Left lobe of liver (tissue), 2 donors: ENCODE data around the gene CD36. TPM values are rescaled to one million over a fixed set of nuclear protein-coding genes. Genes with fewer than 3 reads are reported as not detected.
A peak's percentile ranks its signal among the peaks of the same experiment; 100 is the strongest.

Experiments used
- ATAC-seq: fragments of 200-7000 bp; cut with Tn5 transposase; one replicate; pipeline ENCODE4 v1.9.1; 2020; ENCODE audit warnings: mild to moderate bottlenecking, moderate library complexity
- DNase-seq: peaks from one replicate; pipeline ENCODE4 v3.0.0-alpha.2; 2020; ENCODE audit warnings: low spot score
- total RNA-seq: library from RNA; stranded (reverse); gene quantifications from one replicate; pipeline ENCODE4 v1.2.1, GENCODE V29; 2021
- donor health status: DM: no; HTN: no; CAD: no; lungs with moderate emphysema.
- donor health status: DM: no; HTN: yes; CAD: no.

Gene CD36
- 16.3 TPM for total RNA-seq

GRCh38 chr7:80637911-80638765 is at the start of gene CD36:
Gene CD36, plus strand, starts transcription at chr7:80638642. Its CDS starts 8,099 bp downstream, at chr7:80646741.
- ATAC-seq (peak; percentile 59), DNase-seq (no peak)

GRCh38 chr7:80589631-80590030 is 48.8 kb upstream of the CD36 start:
- no peak for ATAC-seq
- DNase-seq = no peak

- DNase-seq (no peak), ATAC-seq (no peak)
These were observed 46.8 kb upstream of the CD36 start for GRCh38 chr7:80591654-80592053.

DNA sequence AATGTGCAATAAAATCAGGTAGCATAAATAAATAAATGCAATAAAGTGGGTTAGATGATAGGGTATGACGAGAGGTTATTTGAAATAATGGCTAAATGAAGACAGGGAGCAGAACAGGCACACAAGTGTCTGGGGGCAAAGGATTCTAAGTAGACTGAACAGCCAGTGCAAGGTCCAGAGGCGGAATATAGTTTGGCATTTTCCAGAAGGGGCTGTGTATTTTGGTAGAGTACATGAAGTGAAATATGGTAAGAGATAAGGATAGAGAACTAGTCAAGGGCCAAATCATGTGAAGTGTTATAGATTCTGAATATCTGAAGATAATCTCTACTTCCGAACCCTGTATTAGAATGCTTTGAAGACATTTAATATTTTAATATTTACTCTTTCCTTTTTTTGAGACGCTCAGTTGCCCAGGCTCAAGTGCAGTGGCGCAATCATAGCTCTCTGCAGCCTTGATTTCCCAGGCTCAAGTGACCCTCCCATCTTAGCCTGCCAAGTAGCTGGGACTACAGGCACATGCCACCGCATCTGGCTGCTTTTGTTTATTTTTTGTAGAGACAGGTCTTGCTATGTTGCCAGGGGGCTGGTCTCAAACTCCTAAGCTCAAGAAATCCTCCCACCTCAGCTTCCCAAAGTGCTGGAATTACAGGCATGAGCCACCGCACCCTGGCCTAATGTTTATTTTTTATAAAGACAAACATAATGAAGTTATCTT is 44.4 kb upstream of the CD36 start:
- ATAC-seq (no peak), DNase-seq (no peak)

DNA sequence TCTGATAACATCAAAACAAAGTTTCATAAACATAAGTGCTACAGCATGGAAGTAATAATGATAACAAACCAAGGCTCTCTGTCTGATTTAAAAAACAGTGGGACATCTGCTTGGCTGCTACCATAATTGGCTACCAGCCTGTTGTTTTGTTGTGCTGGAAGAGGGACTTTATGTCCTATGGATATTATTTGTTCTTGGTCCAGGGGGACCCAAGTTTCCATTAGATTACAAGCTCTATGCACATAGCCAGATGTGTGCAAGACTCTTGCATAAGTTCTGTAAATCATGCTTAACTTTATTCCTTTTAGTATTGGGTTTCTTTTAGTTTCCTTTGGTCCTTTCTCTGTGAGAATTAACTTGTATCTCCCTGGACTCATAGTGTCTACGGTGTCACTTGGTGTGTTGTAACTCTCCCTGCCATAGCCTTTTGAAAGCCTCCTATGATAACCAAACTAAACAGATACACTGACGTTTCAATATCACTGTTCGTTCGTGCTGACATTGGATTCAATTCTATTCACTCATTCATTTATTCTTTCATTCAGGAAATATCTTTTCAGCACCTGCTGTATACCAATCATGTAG is 41.4 kb upstream of the CD36 start:
- DNase-seq (no peak), ATAC-seq (no peak)

- DNase-seq (no peak), ATAC-seq (no peak)
These were observed 40.6 kb upstream of the CD36 start for GRCh38 chr7:80597875-80598274.

DNA sequence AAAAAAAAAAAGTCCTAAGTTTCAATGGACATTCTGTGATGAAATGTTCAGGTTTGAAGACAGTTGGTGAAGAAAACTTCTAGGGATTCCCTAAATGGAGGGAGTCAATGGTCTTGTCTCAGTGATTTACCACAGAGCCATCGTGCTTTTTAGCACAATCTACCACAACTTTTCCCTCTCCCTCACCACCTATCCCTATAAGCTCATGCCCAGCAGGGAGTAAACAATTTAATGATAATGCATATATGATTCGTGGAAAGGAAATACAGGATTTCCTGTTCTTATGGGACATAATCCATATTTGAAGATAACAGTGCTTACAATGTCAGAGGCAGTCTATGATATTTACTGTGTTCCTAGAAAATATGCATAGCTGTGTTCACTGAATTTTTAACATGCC is 38.4 kb upstream of the CD36 start:
- ATAC-seq (no peak), DNase-seq (no peak)

GRCh38 chr7:80601999-80602398 is 36.4 kb upstream of the CD36 start:
- no peak for DNase-seq
- ATAC-seq = no peak

- ATAC-seq = no peak
- no peak for DNase-seq
These were observed 34.5 kb upstream of the CD36 start for GRCh38 chr7:80603940-80604339.

DNA sequence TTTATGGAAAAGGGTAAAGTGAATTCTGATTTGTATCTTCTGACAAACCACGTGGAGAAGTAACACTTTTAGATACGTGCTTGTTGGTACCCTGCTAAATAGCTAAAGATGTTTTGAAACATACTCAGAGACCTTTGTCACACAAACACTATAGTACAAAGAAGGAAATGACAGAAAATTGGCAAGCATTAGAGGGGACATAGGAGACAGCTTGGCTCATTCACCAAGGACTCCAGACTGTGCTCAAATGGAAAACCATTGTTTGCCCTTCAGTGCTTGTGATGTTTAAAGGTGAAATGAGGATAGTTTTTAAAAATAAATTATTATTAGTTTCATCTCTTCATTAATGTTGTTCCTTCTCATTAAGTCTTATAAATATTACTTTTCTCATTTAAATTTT is 34.0 kb upstream of the CD36 start:
- no peak for DNase-seq
- peak; percentile 38 for ATAC-seq

DNA sequence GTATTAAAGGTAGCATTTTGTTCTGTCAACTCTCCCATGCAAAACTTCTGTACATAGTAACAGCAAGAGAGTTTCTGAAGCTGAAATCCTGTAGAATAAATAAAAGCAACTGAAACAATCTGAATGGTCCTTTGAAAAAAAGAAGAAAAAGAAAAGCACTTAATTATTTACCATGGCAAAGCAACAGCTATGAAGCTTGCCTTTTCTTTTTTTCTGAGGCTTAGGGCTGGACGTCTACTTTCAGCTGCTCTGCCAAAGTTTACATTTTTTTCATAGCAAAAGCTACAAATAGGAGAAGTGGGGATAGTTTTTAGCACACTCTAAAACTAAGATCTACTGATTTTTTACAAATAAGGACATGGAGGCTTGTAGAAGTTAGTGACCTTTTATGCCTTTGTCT is 31.3 kb upstream of the CD36 start:
- DNase-seq (no peak), ATAC-seq (no peak)

GRCh38 chr7:80608336-80608735 is 30.1 kb upstream of the CD36 start:
- no peak for DNase-seq
- no peak for ATAC-seq

DNA sequence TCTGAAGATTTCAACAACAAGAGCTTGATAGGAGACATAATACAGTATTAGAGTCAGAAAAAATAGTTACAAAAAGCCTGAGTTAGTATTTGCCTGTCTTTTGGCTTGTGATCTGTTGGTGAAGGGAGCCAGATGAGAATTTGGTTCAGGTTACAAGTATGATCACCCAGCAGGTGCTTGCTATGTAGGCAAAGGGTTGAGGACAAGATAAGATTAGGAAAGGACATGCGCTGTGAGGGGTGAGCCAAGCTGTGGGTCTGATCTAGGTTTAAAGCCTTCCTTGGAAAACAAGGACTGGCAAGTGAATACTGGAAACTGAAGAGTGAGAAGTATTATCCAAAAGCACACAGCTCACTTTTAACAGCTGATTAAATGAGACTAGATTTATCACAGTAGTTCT is 28.7 kb upstream of the CD36 start:
- ATAC-seq = peak; percentile 81
- peak; percentile 50 for DNase-seq

DNA sequence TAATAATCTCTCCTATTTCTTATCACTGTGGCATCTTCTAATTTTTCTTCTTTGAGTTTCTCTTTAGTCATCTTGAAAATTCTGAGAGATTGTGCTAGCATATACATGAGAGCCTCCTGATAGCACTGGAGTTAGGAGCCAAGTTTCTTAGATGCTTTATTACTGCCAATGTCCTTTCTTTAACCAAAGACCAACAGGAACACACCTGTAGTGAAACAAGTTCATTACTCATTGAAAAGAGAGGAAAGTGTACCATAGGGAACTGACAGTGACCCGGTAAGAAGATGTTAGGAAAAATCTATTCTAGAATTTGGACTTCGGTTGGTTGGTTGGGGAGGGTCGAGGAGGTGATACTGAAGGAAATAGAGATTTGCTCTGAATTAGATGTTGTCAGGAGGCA is 27.1 kb upstream of the CD36 start:
- ATAC-seq (peak; percentile 32), DNase-seq (no peak)

- ATAC-seq = peak; percentile 92
- DNase-seq = peak; percentile 85
These were observed 26.7 kb upstream of the CD36 start for GRCh38 chr7:80611779-80612178.

DNA sequence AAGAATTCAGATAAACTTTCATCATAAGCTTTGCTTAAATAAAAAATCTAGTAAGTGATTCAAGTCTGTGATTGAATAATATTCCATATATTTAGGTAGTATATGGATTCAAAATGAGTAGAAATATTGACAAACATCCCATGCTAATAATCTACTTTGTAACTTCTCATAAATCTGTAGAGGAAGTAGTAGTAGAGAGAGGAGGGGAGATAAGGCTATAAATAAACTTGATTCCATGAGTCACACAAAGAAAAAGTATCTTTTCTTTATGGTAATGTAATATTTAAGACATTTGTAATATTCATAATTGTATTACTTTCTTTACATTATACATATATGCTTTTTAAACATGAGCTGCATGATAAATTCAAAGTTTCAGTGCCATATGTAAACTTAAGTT is 25.6 kb upstream of the CD36 start:
- no peak for DNase-seq
- ATAC-seq = no peak

DNA sequence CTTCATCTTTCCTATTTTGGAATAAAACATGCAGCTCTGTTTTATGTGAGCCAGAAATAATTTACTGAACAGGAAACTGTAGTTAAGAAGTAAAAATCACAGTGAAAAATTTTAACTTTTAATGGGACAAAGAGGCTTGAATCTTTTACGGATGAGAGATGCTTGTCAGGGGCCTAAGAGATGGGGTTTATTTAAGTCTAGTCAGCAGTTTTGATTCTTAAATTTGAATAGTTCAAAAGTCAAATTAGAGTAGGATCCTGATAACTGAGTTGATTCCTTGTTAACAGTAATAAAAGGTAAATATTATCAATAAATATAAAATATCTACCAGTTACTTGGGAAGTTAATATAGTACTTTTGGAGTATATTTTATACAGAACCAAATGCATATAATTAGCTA is 24.9 kb upstream of the CD36 start:
- ATAC-seq (no peak), DNase-seq (no peak)

DNA sequence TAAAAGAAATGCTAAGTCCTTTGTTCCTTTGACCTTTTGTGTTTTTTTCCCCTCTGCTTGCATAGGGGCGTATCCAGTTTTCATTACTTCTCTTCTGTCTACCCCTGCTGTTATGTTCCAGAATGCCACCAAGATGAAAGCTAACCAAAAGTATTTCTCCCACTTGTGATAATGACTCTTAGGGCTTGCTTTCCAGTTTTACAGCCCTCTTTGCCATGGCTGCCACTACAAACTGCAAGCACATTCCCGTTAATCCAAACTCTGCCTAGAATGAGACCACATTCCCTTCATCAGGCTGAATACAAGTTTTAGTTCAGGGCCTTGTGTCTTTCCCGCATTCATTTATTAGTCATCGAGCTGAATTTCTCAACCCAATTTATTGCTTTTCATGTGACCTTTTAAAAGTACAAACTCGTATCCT is 23.6 kb upstream of the CD36 start:
- no peak for ATAC-seq
- no peak for DNase-seq

DNA sequence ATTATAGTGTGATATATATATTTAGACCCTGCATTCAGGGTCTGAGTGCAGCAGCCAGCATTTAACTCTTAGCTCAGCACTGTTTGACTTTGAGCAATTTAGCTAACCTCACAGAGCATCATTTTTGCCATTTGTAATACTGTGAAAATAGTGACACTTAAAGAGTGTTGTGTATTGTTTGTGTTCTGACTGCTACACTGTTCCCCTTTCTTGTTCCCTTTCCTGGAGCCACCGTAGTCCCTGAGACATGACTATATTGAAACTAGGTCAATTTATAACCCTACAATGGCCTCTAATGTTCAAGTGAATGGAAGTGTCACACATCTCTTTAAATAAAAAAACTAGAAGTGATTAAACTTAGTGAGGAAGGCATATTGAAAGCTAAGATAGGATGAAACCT is 20.3 kb upstream of the CD36 start:
- ATAC-seq (peak; percentile 31), DNase-seq (no peak)

DNA sequence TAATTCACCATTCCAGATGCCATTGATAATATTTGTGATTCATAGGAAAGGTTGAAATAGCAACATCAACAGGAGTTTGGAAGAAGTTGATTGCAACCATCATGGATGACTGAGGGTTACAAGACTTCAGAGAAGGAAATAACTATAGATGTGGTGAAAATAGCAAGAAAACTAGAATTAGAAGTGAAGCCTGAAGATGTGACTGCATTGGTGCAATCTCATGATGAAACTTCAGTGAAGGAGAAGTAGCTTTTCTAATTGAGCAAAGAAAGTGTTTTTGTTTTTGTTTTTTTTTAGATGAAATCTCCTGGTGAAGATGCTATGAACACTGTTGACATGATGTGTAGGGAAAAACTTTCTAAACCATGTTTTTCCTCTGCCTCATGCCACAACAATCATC is 18.7 kb upstream of the CD36 start:
- DNase-seq = no peak
- ATAC-seq = no peak

DNA sequence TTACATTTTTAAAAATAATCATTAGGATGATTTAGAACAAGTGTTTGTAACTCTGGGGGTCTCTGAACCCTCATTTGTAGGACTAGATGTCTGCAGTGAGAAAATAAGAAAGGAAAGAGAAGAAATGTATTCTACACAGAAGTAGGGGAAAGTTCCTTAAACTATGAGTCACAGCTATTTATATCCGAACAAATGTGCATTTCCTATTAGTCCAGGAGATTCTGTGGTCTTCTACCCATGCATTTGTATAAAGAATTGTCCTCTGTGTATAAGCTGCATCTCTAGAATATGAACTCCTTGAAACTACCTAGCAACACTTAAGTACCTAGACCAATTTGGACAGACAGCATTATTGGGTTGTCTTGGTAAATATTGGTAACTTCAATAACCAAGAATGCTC is 15.9 kb upstream of the CD36 start:
- ATAC-seq (no peak), DNase-seq (no peak)
